Skeletal muscle tissue (tissue), 4 donors: Measurements from ENCODE around the gene ASIC1. TPM values are rescaled to one million over a fixed set of nuclear protein-coding genes. Genes with fewer than 3 reads are reported as not detected.

ENCODE experiments used
- H3K27ac ChIP-seq: one replicate; pipeline ENCODE4 v1.7.0; 2013; ENCODE audit warnings: mild to moderate bottlenecking, low read depth, low read length, inconsistent platforms
- H3K27me3 ChIP-seq, 3 donors: one replicate each; pipeline ENCODE4 v1.7.0; 2013; ENCODE audit warnings: low read length in 3 of 3; ENCODE audit not compliant: control insufficient read depth in 3 of 3, insufficient read depth in 3 of 3
- H3K36me3 ChIP-seq, 3 donors: one replicate each; pipeline ENCODE4 v1.7.0; 2013; ENCODE audit warnings: low read length in 3 of 3; ENCODE audit not compliant: control insufficient read depth in 3 of 3, insufficient read depth in 3 of 3
- H3K4me1 ChIP-seq, 3 donors: one replicate each; pipeline ENCODE4 v1.7.0; 2013; ENCODE audit warnings: low read length in 3 of 3, mild to moderate bottlenecking in 3 of 3; ENCODE audit not compliant: control insufficient read depth in 3 of 3, insufficient read depth in 3 of 3
- H3K4me3 ChIP-seq, 3 donors: one replicate each; pipeline ENCODE4 v1.7.0; 2013; ENCODE audit warnings: low read length in 3 of 3
- H3K9ac ChIP-seq, 3 donors: one replicate each; pipeline ENCODE4 v1.7.0; 2013; ENCODE audit warnings: low read length in 3 of 3, mild to moderate bottlenecking in 3 of 3, moderate library complexity in 2 of 3, low read depth in 1 of 3
- H3K9me3 ChIP-seq, 3 donors: one replicate each; pipeline ENCODE4 v1.7.0; 2013; ENCODE audit warnings: low read length in 3 of 3; ENCODE audit not compliant: control insufficient read depth in 3 of 3
- total RNA-seq: library from RNA; depleted of rRNA; stranded (reverse); fragments of >200 nt; gene quantifications from one replicate; pipeline ENCODE4 v1.2.3, GENCODE V29; 2014
- donor health status: Osteomylitis.

ASIC1 gene
- total RNA-seq, 1 donor from 2014 or later: 2.6 TPM

DNA sequence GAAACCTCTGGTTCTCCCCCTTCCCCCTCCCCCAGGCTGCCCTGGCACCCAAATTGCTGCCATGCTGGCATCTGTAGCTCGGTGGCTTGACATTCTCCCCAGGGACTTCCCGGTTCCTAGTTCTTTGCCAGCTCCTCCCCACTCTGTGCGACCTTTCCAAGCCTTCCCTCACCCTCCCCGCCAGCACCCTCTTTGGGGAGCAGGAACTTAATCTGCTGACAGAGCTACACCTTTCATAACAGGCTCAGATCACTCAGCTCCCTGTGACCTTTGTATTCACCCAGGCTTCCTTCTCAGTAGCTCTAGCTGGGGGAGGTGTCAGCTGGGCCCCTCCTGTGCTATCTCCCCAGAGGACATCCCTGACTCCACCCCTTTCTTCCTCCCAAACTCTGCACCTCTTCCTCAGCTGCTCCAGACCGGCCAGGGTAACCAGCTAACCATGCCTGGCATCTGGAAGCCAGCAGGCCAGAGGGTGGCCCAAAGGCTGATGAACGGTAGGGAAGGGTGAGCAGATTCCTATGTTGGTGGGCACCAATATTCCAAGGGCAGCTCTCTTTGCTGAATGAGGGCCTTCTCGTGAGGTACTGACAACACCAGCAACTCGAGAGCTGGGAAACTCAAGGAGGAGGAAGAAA lies 52.8 kb downstream of the ASIC1 start:
- Histone ChIP-seq H3K9me3 (no peaks in the 10 kb centered on the region), H3K4me1 (peaks cover 64 to 79% (median 76%) of the 10 kb centered on the region in 3 donors), H3K4me3 (peak overlapping the region; percentile 57 to 69 (median 63)), H3K36me3 (peaks cover 18 to 32% (median 26%) of the 10 kb centered on the region in 3 donors), H3K27ac (peak overlapping the region; percentile 100), H3K9ac (peak overlapping the region; percentile 64 to 88 (median 79)), H3K27me3 (no peaks in the 10 kb centered on the region)

DNA sequence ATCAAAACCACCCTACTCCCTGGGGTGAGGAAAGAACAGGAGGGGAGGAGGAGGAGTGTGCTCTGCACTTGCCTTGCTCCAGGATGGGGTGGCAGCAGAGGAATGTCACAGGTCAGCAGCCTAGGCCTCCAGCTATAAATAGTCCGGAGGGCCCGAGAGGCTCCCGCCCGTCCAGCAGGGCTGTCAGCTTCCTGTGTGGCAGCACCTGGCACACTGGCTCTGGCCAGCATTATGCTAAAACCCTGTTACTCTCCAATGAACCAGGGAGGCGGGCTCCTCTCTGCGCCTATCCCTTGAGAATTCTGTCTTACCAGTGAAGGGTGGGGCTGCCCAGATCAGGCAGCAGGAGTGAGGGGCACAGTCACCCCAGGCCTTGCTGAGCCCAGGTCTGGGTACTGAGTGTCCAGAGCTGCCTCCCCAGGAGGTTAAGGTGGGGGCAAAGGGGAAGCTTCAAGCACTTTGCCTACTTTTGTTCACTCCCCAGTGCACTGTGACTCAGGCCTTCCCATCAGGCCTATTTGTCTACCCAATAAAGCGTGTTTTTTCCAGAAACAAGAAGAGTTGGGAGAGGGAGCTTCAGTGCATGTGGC lies 53.5 kb downstream of the ASIC1 start:
- peak overlapping the region; percentile 57 to 69 (median 63) for H3K4me3 ChIP-seq
- H3K27me3 ChIP-seq: no peaks in the 10 kb centered on the region
- peaks cover 58 to 76% (median 73%) of the 10 kb centered on the region in 3 donors for H3K4me1 ChIP-seq
- H3K36me3 ChIP-seq: peaks cover 18 to 32% (median 23%) of the 10 kb centered on the region in 3 donors
- H3K9ac ChIP-seq: peak overlapping the region; percentile 64 to 88 (median 79)
- H3K27ac ChIP-seq: peak overlapping the region; percentile 100
- H3K9me3 ChIP-seq: no peaks in the 10 kb centered on the region

DNA sequence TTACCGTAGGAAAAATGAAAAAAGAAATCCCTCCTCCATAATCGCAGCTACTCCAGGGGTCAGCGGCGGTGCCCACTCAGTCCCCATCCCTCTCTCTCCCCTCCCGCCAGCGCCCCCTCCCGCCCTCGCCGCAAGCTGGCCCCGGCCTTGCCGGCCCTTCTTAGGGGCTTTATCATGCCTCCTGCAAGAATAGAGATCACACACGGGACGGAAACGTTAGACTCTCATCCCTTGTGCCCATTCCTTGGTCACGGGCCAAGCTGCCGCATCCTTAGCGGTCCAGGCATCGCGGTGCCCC lies 53.9 kb downstream of the ASIC1 start:
- Histone ChIP-seq H3K4me1 (peaks cover 56 to 73% (median 69%) of the 10 kb centered on the region in 3 donors), H3K36me3 (peaks cover 18 to 32% (median 24%) of the 10 kb centered on the region in 3 donors), H3K9me3 (no peaks in the 10 kb centered on the region), H3K27ac (peak overlapping the region; percentile 100), H3K9ac (peak overlapping the region; percentile 64 to 88 (median 79)), H3K4me3 (peak overlapping the region; percentile 55 to 69 (median 63)), H3K27me3 (no peaks in the 10 kb centered on the region)

DNA sequence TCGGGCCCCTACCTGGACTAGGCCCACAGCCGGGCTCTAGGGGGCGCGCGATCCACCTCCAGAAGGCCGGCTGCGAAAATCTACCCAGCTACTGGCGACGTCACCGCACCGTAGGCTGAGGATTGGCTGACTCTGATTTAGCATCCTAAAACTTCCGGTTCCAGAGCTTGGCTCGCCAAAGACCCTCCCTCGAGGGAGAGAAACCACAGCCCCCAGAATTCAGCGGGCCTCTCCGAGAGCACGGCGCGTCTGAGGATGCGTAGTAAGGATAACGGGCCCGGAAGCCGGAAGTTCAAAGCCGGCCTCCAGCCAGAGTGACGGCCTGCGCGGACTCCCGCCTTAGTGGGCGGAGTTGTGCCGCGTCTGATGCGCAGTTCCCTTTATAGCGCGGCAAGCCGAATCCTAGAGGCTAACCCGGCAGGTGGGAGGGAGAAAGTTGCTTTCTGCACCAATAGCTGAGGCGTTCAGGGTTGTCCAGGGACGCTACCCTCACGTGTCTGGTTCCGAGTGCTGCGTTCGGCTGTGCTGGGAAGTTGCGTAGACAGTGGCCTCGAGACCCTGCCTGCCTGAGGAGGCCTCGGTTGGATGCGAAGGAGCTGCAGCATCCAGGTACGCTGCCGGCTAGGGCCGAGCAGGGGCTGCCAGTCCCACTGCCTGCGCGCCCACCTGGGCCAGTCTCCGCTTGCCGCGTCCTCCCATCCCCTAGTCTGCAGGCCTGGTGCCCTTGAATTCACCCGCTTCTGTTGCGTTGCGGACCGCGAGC lies 54.5 kb downstream of the ASIC1 start, which contains the start of gene COX14:
COX14 (plus strand) TSS at position 544 of the 763 bp plus-strand sequence. CDS start 7,808 bp downstream, outside the sequence.
- Histone ChIP-seq H3K9me3 (no peaks in the 10 kb centered on the region), H3K27ac (peak within 1 kb of the TSS; percentile 100), H3K9ac (peak within 1 kb of the TSS; percentile 95 to 100 (median 99)), H3K4me1 (peaks cover 56 to 74% (median 66%) of the 10 kb centered on the region in 3 donors), H3K27me3 (no peaks in the 10 kb centered on the region), H3K4me3 (peak within 1 kb of the TSS; percentile 97 to 100 (median 100)), H3K36me3 (peaks cover 17 to 29% (median 27%) of the 10 kb centered on the region in 3 donors)

DNA sequence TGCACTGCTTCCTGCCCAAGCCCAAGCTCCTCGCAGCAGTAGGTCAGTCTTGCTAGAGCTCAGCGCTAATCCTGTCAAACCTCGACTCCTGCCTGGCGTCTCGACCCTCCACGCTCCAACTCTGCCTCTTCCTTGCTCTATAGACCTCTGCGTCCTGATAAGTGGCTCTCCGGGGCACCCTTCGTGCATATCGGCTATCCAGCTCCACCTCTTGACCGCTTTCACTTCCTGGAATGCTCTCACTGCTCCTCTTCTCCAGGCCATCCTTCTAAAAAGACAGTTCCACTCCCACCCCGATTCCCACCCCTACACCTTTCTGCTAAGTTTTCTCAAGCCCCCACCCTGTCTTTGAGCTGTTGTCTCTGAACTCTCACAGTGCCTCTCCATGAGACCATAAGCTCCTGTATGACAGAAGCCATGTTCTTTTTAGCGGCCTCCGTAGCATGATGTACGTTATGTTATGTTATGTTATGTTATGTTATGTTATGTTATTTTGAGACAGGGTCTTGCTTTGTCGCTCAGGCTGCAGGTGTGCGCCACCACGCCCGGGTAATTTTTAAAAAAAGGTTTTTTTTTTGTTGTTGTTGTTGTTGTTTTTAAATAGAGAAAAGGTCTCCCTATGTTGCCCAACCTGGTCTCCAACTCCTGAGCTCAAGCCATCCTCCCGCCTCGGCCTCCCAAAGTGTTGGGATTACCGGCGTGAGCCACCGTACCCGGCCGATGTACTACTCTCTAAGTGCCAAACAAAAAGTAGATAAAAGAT lies 55.2 kb downstream of the ASIC1 start:
- H3K9me3 ChIP-seq: no peaks in the 10 kb centered on the region
- H3K27ac ChIP-seq: peak overlapping the region; percentile 100
- H3K36me3 ChIP-seq: peaks cover 10 to 23% (median 20%) of the 10 kb centered on the region in 3 donors
- no peaks in the 10 kb centered on the region for H3K27me3 ChIP-seq
- H3K9ac ChIP-seq: peak overlapping the region; percentile 95 to 100 (median 99)
- peak overlapping the region; percentile 97 to 100 (median 100) for H3K4me3 ChIP-seq
- peaks cover 53 to 74% (median 64%) of the 10 kb centered on the region in 3 donors for H3K4me1 ChIP-seq

DNA sequence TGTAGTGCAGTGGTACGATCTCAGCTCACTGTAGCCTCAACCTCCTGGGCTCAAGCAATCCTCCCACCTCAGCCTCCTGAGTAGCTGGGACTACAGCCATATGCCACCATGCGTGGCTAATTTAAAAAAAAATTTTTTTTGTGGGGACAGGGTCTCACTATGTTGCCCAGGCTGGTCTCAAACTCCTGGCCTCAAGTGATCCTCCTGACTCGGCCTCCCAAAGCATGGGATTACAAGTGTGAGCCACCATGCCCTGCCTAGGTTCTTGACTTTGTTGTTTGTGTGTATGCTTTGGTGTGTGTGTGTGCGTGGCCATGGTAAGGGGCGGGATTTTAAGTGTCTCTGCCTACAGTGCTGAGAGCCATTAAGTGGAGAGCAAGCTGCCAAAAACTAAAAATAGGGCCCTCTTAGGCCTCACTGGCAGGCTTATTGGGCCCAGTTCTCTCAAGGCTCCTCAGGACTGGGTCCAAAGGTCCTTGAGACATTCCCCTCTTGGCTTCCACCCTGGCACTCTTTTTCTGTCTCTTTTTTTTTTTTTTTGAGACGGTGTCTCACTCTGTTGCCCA lies 59.7 kb downstream of the ASIC1 start:
- H3K9ac ChIP-seq: peak overlapping the region in 2 of 3 donors; percentile 32 to 57
- no peak overlapping the region for H3K4me3 ChIP-seq
- peaks cover 24 to 39% (median 26%) of the 10 kb centered on the region in 3 donors for H3K36me3 ChIP-seq
- H3K4me1 ChIP-seq: peaks cover 23 to 45% (median 29%) of the 10 kb centered on the region in 3 donors
- H3K9me3 ChIP-seq: no peaks in the 10 kb centered on the region
- peak overlapping the region; percentile 47 for H3K27ac ChIP-seq
- H3K27me3 ChIP-seq: no peaks in the 10 kb centered on the region

DNA sequence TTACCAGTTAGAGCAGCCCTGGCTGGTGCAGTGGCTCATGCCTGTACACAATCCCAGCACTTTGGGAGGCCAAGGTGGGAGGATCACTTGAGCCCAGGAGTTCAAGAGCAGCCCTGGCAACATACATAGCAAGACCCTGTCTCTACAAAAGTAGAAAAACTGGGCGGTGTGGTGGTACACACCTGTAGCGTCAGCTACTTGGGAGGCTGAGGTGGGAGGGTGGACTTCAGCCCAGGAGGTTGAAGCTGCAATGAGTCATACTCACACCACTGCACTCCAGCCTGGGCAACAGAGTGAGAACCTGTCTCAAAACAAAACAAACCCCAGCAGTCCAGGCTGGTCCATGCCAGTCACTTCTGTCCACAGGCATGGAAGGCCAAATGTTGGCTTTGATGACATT lies 62.0 kb downstream of the ASIC1 start:
- peaks cover 15 to 29% (median 17%) of the 10 kb centered on the region in 3 donors for H3K4me1 ChIP-seq
- no peaks in the 10 kb centered on the region for H3K9me3 ChIP-seq
- H3K4me3 ChIP-seq: no peak overlapping the region
- no peak overlapping the region for H3K9ac ChIP-seq
- H3K27me3 ChIP-seq: no peaks in the 10 kb centered on the region
- H3K36me3 ChIP-seq: peaks cover 26 to 44% (median 36%) of the 10 kb centered on the region in 3 donors
- no peak overlapping the region for H3K27ac ChIP-seq

DNA sequence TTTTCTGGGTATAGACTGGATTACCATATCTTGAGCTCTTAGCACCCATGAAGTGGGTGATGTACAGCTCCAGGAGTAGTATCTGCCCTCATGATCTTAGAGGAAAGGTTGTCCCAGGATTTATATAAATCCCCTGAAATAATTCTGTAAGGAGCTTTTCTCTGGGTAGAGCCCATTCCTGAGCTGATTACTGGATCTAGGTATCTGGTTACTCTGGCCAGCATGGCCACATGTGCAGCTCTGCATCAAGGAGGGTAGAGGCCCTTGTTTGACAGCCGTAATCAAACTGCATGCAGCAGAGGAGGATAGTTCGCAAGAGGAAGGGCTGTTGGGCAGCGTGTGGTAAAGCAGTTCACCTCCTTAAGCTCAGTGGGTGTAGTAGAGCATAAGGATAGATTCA lies 63.1 kb downstream of the ASIC1 start:
- Histone ChIP-seq H3K27me3 (no peaks in the 10 kb centered on the region), H3K9me3 (no peaks in the 10 kb centered on the region), H3K36me3 (peaks cover 25 to 44% (median 36%) of the 10 kb centered on the region in 3 donors), H3K9ac (no peak overlapping the region), H3K4me1 (peaks cover 14 to 28% (median 17%) of the 10 kb centered on the region in 3 donors), H3K4me3 (no peak overlapping the region), H3K27ac (no peak overlapping the region)

DNA sequence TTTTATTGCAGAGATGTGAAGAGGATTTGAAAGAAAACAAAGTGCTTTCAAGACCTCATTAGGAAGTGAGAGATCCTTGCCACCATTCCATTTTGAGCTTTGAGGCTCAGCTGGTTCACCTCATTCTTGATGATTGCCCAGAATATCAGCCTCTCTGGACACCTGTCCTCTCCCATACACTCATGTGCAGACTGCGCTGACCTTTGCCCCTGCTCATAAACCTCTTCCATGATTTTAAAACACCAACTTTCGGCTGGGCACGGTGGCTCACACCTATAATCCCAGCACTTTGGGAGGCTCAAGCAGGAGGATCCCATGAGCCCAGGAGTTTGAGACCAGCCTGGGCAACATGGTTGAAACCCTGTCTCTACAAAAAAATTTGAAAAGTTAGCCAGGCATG lies 63.6 kb downstream of the ASIC1 start:
- Histone ChIP-seq H3K27ac (no peak overlapping the region), H3K27me3 (no peaks in the 10 kb centered on the region), H3K4me3 (no peak overlapping the region), H3K36me3 (peaks cover 21 to 44% (median 36%) of the 10 kb centered on the region in 3 donors), H3K9me3 (no peaks in the 10 kb centered on the region), H3K4me1 (peaks cover 11 to 26% (median 17%) of the 10 kb centered on the region in 3 donors), H3K9ac (no peak overlapping the region)
